ENCODE measurements around the gene TOP3B. TPM values are rescaled to one million over a fixed set of nuclear protein-coding genes. Genes with fewer than 3 reads are reported as not detected.

Gene TOP3B
- polyA plus RNA-seq, 1 experiment: 12.8 TPM

- CTCF ChIA-PET: no interaction called here
- Histone ChIP-seq H3K27me3 (ENCODE audit: control insufficient read depth, insufficient read depth, low read length) (peaks cover 1% of the 10 kb centered on the region; the same call in 1 of the 2 replicates), H3K4me3 (ENCODE audit: low read depth, low read length) (no peak overlapping the region), H3K36me3 (ENCODE audit: control insufficient read depth, insufficient read depth, low read length) (no peaks in the 10 kb centered on the region)
- POLR2A ChIA-PET: no interaction called here
- no peak for DNase-seq (ENCODE audit: low read depth)
- no peak for TF ChIP-seq CTCF (IDR thresholded peaks at IDR 0.05; ENCODE audit: insufficient read depth, low read depth, low read length)
Measured at GRCh38 chr22:22003233-22003632, 20.6 kb upstream of the TOP3B start.

DNA sequence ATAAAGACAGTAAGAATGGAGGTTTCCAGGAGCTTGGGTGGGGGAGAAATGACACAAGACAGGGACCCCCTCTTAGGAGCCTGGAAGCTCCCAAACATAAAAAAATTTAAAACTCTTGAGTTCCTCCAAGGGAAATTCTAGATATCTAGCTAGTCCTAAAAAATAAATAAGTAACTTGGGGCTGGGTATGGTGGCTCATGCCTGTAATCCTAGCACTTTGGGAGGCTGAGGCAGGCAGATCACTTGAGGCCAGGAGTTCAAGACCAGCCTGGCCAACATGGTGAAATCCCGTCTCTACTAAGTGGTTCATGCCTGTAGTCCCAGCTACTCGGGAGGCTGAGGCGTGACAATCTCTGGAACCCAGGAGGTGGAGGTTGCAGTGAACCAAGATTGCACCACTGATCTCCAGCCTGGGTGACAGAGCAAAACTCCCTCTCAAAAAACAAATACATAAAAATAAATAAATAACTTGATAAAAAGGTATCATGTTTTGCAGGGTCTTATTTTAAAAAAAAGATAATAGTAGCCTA, 20.0 kb upstream of the TOP3B start:
- Histone ChIP-seq H3K36me3 (ENCODE audit: control insufficient read depth, insufficient read depth, low read length) (no peaks in the 10 kb centered on the region), H3K27me3 (ENCODE audit: control insufficient read depth, insufficient read depth, low read length) (peaks cover 2% of the 10 kb centered on the region), H3K4me3 (ENCODE audit: low read depth, low read length) (no peak overlapping the region)
- CTCF ChIA-PET: interaction anchor here (1.1 kb wide), 1 partner anchor 8 kb away, joined by 3 read pairs; no protein-coding TSS in a partner anchor
- POLR2A ChIA-PET: no interaction called here
- TF ChIP-seq CTCF (IDR thresholded peaks at IDR 0.05; ENCODE audit: insufficient read depth, low read depth, low read length): no peak
- DNase-seq (ENCODE audit: low read depth): no peak

DNA sequence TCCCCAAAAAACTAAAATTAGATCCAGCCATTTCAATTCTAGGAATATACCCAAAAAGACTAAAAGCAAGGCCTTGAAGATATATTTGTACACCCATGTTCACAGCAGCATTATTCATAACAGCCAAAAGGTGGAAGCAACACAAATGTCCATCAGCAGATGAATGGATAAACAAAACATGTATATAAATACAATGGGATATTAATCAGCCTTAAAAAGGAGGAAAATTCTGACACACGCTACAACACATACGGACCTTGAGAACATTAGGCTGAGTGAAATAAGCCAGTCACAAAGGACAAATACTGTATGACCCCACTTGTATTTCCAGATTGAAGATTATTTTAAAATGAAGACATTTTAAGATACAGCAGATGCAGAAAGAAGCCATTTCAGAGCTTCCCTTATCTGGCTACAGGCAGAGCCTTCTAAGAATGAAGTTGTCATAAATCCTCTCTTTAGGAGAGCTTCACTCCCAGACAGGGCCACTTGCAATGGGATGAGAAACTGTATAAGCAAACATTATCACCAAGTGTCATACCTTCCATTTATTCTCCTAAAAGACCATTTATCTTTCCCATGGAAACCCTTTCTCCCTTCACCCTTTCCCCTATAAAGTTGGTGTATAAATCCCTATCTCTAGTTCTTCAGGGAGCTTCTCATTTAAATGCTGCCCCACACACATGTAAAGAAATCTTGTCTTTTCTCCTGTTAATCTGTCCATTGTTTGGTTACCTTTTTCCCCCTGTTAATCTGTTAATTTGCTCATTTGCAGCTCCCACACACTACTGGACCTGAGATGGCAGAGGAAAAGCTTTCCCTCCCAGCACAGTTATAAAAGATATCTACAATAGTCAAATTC, 19.3 kb upstream of the TOP3B start:
- no peak for DNase-seq (ENCODE audit: low read depth)
- POLR2A ChIA-PET: no interaction called here

DNA sequence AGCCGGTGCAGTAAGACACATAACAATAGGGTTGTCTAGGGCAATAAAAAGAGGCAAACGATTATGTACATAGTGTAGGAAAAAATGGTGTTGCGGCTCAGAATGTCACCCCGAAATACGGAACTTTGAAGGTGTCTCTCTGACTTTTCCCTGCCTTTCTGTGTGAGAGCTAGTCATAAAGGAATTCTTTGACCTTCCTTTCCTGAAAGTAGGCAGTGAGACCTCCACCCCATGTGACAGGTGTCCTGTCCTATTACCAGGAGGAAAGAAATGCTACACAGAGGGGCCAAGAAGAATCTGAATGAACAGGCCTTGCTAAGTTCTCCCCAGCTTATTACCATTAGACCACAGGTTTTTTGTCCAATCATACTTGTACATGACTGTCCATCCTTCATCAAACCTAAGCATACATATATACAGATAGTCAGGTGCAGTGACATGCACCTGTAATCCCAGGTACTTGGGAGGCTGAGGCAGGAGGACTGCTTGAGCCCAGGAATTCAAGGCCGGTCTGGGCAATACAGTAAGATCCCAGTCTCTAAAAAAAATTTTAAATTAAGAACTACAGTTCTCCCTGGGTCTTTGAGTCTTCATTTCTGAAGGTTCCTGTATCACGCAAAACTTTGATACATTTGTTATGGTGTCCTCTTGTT, 16.1 kb upstream of the TOP3B start:
- Histone ChIP-seq H3K36me3 (ENCODE audit: control insufficient read depth, insufficient read depth, low read length) (no peaks in the 10 kb centered on the region), H3K4me3 (ENCODE audit: low read depth, low read length) (no peak overlapping the region), H3K27me3 (ENCODE audit: control insufficient read depth, insufficient read depth, low read length) (peaks cover 10% of the 10 kb centered on the region)
- no peak for DNase-seq (ENCODE audit: low read depth)
- no peak for TF ChIP-seq CTCF (IDR thresholded peaks at IDR 0.05; ENCODE audit: insufficient read depth, low read depth, low read length)
- ChIA-PET POLR2A (no interaction called here), CTCF (no interaction called here)

More for the DNA sequence above, 19.3 kb upstream of the TOP3B start:
- no peak for TF ChIP-seq CTCF (IDR thresholded peaks at IDR 0.05; ENCODE audit: insufficient read depth, low read depth, low read length)
- Histone ChIP-seq H3K4me3 (ENCODE audit: low read depth, low read length) (no peak overlapping the region), H3K27me3 (ENCODE audit: control insufficient read depth, insufficient read depth, low read length) (peaks cover 4% of the 10 kb centered on the region), H3K36me3 (ENCODE audit: control insufficient read depth, insufficient read depth, low read length) (no peaks in the 10 kb centered on the region)
- CTCF ChIA-PET: interaction anchor here (1.1 kb wide), 1 partner anchor 9 kb away, joined by 3 read pairs; no protein-coding TSS in a partner anchor

DNA sequence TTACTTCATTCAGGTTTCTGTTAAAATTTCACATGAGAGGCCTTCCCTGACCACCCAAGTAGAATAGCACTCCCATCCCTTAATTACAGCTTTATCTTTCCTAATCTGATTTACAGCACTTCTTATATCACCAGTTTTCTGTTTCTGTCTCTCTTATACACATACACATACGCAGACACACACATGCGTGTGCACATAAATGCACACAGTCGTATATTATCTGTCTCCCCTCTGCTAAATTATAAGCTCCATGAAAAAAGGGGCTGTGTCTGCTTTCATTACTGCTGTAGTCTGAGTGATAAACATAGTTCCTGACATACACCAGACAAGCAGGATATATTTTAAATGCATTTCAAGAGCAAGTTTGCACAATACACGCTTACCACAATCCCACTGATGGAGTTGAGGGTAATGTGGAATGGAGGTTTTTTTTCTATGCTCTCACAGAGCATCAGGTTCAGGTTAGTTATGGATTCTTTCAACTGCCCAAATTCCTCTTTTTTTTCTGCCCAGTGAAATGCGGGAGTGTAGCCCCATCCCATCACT, 13.7 kb upstream of the TOP3B start:
- H3K4me3 ChIP-seq (ENCODE audit: low read depth, low read length): no peak overlapping the region
- ChIA-PET POLR2A (no interaction called here), CTCF (no interaction called here)
- peaks cover 10% of the 10 kb centered on the region for H3K27me3 ChIP-seq (ENCODE audit: control insufficient read depth, insufficient read depth, low read length)
- no peaks in the 10 kb centered on the region for H3K36me3 ChIP-seq (ENCODE audit: control insufficient read depth, insufficient read depth, low read length)
- DNase-seq (ENCODE audit: low read depth): no peak
- no peak for TF ChIP-seq CTCF (IDR thresholded peaks at IDR 0.05; ENCODE audit: insufficient read depth, low read depth, low read length)

Data from BJ (cell line).